ENCODE measurements around the gene RUNX3.

DNA sequence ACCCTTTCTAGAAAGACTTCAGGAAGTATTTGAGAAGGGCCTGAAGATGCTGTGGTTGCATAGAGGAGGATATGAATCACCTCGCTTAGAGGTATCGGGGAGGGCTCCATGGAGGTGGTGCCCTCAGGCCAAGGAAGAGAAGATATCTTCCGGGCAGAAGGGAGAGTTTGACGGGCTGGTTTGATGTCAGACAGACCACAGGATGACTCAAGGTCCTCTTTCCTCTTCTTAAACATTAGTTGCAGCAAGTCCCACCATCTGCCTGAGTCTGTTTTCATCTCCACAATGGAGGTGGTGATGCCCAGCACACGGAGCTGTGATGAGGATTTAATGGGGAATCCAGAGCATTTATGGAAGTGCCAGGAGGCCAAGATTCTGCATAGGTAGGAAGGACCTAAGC, 25.1 kb upstream of the RUNX3 start:
- TF ChIP-seq EZH2phosphoT487 (IDR thresholded peaks at IDR 0.05; ENCODE audit: borderline replicate concordance) (no peak), JUND (IDR thresholded peaks at IDR 0.05) (0 out of 2 replicates have a peak, but pooled peaks have one; percentile 35), EGR1 (IDR thresholded peaks at IDR 0.05; ENCODE audit: low read depth) (no peak), ATF3 (IDR thresholded peaks at IDR 0.05) (no peak), SP1 (IDR thresholded peaks at IDR 0.05; ENCODE audit: low read depth) (peak; percentile 40; the same call in 1 of the 2 replicates), POLR2A (IDR thresholded peaks at IDR 0.05; ENCODE audit: borderline replicate concordance, extremely low read depth, insufficient read depth, insufficient read length) (no peak), POLR2AphosphoS5 (IDR thresholded peaks at IDR 0.05; ENCODE audit: low read depth, low read length) (no peak), SIN3A (IDR thresholded peaks at IDR 0.05; ENCODE audit: low read depth) (no peak), REST (IDR thresholded peaks at IDR 0.05; ENCODE audit: low read depth) (no peak), EZH2 (IDR thresholded peaks at IDR 0.05) (no peak), ZNF274 (IDR thresholded peaks at IDR 0.05; ENCODE audit: low read depth, low read length) (no peak), FOSL1 (IDR thresholded peaks at IDR 0.05; ENCODE audit: low read depth) (no peak), YY1 (IDR thresholded peaks at IDR 0.05; ENCODE audit: extremely low read depth, insufficient replicate concordance, low read depth, low read length) (no peak)
- TF ChIP-seq, protein P1, sequence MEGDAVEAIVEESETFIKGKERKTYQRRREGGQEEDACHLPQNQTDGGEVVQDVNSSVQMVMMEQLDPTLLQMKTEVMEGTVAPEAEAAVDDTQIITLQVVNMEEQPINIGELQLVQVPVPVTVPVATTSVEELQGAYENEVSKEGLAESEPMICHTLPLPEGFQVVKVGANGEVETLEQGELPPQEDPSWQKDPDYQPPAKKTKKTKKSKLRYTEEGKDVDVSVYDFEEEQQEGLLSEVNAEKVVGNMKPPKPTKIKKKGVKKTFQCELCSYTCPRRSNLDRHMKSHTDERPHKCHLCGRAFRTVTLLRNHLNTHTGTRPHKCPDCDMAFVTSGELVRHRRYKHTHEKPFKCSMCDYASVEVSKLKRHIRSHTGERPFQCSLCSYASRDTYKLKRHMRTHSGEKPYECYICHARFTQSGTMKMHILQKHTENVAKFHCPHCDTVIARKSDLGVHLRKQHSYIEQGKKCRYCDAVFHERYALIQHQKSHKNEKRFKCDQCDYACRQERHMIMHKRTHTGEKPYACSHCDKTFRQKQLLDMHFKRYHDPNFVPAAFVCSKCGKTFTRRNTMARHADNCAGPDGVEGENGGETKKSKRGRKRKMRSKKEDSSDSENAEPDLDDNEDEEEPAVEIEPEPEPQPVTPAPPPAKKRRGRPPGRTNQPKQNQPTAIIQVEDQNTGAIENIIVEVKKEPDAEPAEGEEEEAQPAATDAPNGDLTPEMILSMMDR (IDR thresholded peaks at IDR 0.05 in 2 of 3, conservative IDR thresholded peaks at IDR 0.05 in 1 of 3; ENCODE audit: borderline replicate concordance in 1 of 3, insufficient read depth in 1 of 3, low read depth in 2 of 3, low read length in 2 of 3) = no peak
